Measurements from ENCODE around the gene ENOX1. TPM values are rescaled to one million over a fixed set of nuclear protein-coding genes. Genes with fewer than 3 reads are reported as not detected.

Gene ENOX1
- total and polyA plus RNA-seq, 2 of the 8 experiments (the other 6 are each of a cell fraction or from before 2014, with no cell fraction given): 0.23 to 0.37 TPM

DNA sequence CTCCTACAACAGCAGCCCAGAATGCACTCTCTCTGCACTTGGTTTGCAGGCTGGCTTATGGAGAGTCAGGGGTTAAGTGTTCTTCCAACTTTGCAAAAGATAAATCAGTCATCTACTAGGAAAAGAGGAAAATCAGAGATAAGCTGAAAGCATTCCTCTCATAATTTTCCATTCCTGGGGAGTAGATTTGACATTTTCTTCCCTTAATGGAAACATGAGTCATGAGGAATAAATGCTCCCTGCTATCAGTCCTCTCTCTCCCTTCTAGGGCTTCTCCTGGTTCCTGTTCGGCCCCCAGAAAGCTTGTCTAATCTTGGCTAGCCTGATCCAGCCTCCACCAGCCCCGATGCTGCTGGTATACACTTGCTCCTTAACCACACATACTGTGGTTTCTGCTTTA is 28.4 kb upstream of the ENOX1 start:
- Histone ChIP-seq H4K5ac (ENCODE audit: insufficient read length, low read depth, low read length) (no peak overlapping the region), H3K9me3 (ENCODE audit: insufficient read depth in 2 of 2, low read depth in 1 of 2, low read length in 1 of 2) (no peaks in the 10 kb centered on the region), H3K27ac (ENCODE audit: low read depth, low read length) (no peak overlapping the region), H3K27me3 (replicated peaks in 1 of 4; ENCODE audit: control insufficient read depth in 3 of 4, extremely low read depth in 1 of 4, insufficient read depth in 3 of 4, low read length in 3 of 4) (no peaks in the 10 kb centered on the region), H2AFZ (ENCODE audit: low read length) (no peak overlapping the region), H3K4ac (replicated peaks; ENCODE audit: insufficient read length, low read depth, low read length) (no peak overlapping the region), H3K23me2 (ENCODE audit: low read depth, low read length) (no peaks in the 10 kb centered on the region), H3K23ac (ENCODE audit: insufficient read length) (no peak overlapping the region), H4K91ac (replicated peaks; ENCODE audit: insufficient read length, low read length) (no peak overlapping the region), H3K79me2 (ENCODE audit: control insufficient read depth in 1 of 2, insufficient read depth in 2 of 2, low read length in 2 of 2) (no peaks in the 10 kb centered on the region), H3K36me3 (ENCODE audit: control insufficient read depth in 2 of 4, insufficient read depth in 4 of 4, low read length in 3 of 4) (no peaks in the 10 kb centered on the region), H2BK15ac (ENCODE audit: low read length) (no peak overlapping the region), H4K20me1 (replicated peaks in 1 of 2; ENCODE audit: control insufficient read depth in 1 of 2, insufficient read depth in 2 of 2, low read length in 2 of 2) (no peaks in the 10 kb centered on the region), H2BK20ac (ENCODE audit: low read length) (no peak overlapping the region), H3K79me1 (ENCODE audit: low read depth, low read length) (no peaks in the 10 kb centered on the region), H3K4me3 (ENCODE audit: extremely low read depth in 1 of 4, insufficient read depth in 2 of 4, low read depth in 3 of 4, low read length in 4 of 4) (no peak overlapping the region), H2AK5ac (ENCODE audit: low read depth, low read length) (no peak overlapping the region), H2BK12ac (ENCODE audit: low read depth, low read length) (no peak overlapping the region), H3K4me1 (replicated peaks in 1 of 4; ENCODE audit: control insufficient read depth in 3 of 4, insufficient read depth in 4 of 4, low read length in 3 of 4) (no peaks in the 10 kb centered on the region), H4K8ac (ENCODE audit: extremely low read depth, insufficient read depth, low read length) (no peak overlapping the region), H3K56ac (replicated peaks; ENCODE audit: insufficient read length, low read depth, low read length) (no peak overlapping the region), H3K14ac (ENCODE audit: insufficient read length) (no peak overlapping the region), H3K4me2 (ENCODE audit: insufficient read depth in 1 of 2, low read depth in 2 of 2, low read length in 2 of 2) (no peak overlapping the region), H3K9ac (replicated peaks in 1 of 4; ENCODE audit: extremely low read depth in 1 of 4, low read depth in 3 of 4, low read length in 3 of 4) (no peak overlapping the region), H2BK5ac (ENCODE audit: low read depth, low read length) (no peak overlapping the region), H3K18ac (ENCODE audit: extremely low read depth, low read length) (no peak overlapping the region), H2BK120ac (replicated peaks; ENCODE audit: low read depth, low read length) (no peak overlapping the region)
- ChIA-PET CTCF (ENCODE audit: partially characterized antibody) (interaction anchor here (0.8 to 3.1 kb wide), 2 partner anchors 11 to 374 kb away, joined by 4 to 11 read pairs; no protein-coding TSS in a partner anchor), POLR2A (ENCODE audit: partially characterized antibody) (no interaction called here)
- 86% methylated on average over 2 of the region's 2 CpGs; no CpG with 5 or more reads in 1 of the 2 experiments for WGBS, 2 experiments (ENCODE audit: extremely low coverage in 1 of 2, insufficient coverage in 1 of 2, insufficient read length in 1 of 2, insufficient replicate concordance in 2 of 2, low coverage in 1 of 2, low lambda C conversion rate in 2 of 2, missing lambda C conversion rate in 1 of 2)
- no peak for FAIRE-seq
- DNase-seq (ENCODE audit: low read depth in 1 of 2, low spot score in 2 of 2): no peak
- TF ChIP-seq, protein P1, sequence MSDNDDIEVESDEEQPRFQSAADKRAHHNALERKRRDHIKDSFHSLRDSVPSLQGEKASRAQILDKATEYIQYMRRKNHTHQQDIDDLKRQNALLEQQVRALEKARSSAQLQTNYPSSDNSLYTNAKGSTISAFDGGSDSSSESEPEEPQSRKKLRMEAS (IDR thresholded peaks at IDR 0.05): no peak
- TF ChIP-seq, protein P2, sequence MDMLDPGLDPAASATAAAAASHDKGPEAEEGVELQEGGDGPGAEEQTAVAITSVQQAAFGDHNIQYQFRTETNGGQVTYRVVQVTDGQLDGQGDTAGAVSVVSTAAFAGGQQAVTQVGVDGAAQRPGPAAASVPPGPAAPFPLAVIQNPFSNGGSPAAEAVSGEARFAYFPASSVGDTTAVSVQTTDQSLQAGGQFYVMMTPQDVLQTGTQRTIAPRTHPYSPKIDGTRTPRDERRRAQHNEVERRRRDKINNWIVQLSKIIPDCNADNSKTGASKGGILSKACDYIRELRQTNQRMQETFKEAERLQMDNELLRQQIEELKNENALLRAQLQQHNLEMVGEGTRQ (IDR thresholded peaks at IDR 0.05; ENCODE audit: low read length): no peak
- no peak for TF ChIP-seq ASH2L (IDR thresholded peaks at IDR 0.05; ENCODE audit: low read length)
- no peak for TF ChIP-seq NANOG (IDR thresholded peaks at IDR 0.05; ENCODE audit: insufficient read depth, low read depth, low read length, poor library complexity, severe bottlenecking)
- TF ChIP-seq, protein P3, sequence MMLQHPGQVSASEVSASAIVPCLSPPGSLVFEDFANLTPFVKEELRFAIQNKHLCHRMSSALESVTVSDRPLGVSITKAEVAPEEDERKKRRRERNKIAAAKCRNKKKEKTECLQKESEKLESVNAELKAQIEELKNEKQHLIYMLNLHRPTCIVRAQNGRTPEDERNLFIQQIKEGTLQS (IDR thresholded peaks at IDR 0.05; ENCODE audit: insufficient read depth, low read depth, low read length): no peak
- TF ChIP-seq MAFK (IDR thresholded peaks at IDR 0.05; ENCODE audit: low read depth, low read length): no peak
- TF ChIP-seq KDM4A (IDR thresholded peaks at IDR 0.05; ENCODE audit: low read depth, low read length, severe bottlenecking): no peak
- no peak for TF ChIP-seq JUND (IDR thresholded peaks at IDR 0.05; ENCODE audit: low read length)
- no peak for TF ChIP-seq CHD1 (IDR thresholded peaks at IDR 0.05; ENCODE audit: low read depth, low read length)
- TF ChIP-seq CTBP2 (IDR thresholded peaks at IDR 0.05; ENCODE audit: borderline replicate concordance, insufficient read depth, insufficient read length, low read length): no peak
- no peak for TF ChIP-seq SIRT6 (IDR thresholded peaks at IDR 0.05; ENCODE audit: low read length)
- no peak for TF ChIP-seq SIX5 (IDR thresholded peaks at IDR 0.05; ENCODE audit: low read depth, low read length)
- no peak for TF ChIP-seq CREB1 (IDR thresholded peaks at IDR 0.05)

Measured in H1 (cell line).